Colonic mucosa (tissue), 4 donors: Measurements from ENCODE around the gene SLC25A38. TPM values are rescaled to one million over a fixed set of nuclear protein-coding genes. Genes with fewer than 3 reads are reported as not detected.
A peak's percentile ranks its signal among the peaks of the same experiment; 100 is the strongest.

Source experiments
- DNase-seq: peaks from one replicate; pipeline ENCODE4 v3.0.0-alpha.2; 2020
- H3K27ac ChIP-seq: fragments of 200-600 bp; one replicate; pipeline ENCODE4 v1.8.0; 2021
- H3K27me3 ChIP-seq: fragments of 200-600 bp; one replicate; pipeline ENCODE4 v1.8.0; 2021
- H3K36me3 ChIP-seq: fragments of 200-600 bp; one replicate; pipeline ENCODE4 v1.8.0; 2021
- H3K4me1 ChIP-seq: fragments of 200-600 bp; one replicate; pipeline ENCODE4 v1.8.0; 2021; ENCODE audit warnings: mild to moderate bottlenecking
- H3K4me3 ChIP-seq: fragments of 200-600 bp; one replicate; pipeline ENCODE4 v1.8.0; 2021
- H3K9ac ChIP-seq, 2 donors: one replicate each; pipeline ENCODE4 v1.7.0; 2013; ENCODE audit warnings: control low read depth in 2 of 2, low read depth in 2 of 2, low read length in 2 of 2
- H3K9me3 ChIP-seq: fragments of 200-600 bp; one replicate; pipeline ENCODE4 v1.8.0; 2021
- CTCF ChIP-seq: fragments of 200-600 bp; IDR thresholded peaks from one replicate; pipeline ENCODE4 v1.8.0; 2022; ENCODE audit warnings: antibody characterized with exemption, mild to moderate bottlenecking
- intact Hi-C: fragments of 100-400 bp; cut with DNase I; formaldehyde crosslinking; loops from one replicate; pipeline ENCODE4 v1.14.1; 2022
- total RNA-seq, 2 donors: library from RNA; stranded (reverse); fragmentation: NEBNext Ultra II Directional in 1 of 2; extraction: Animal tissue kit (Norgen Biotek cat#: 25700) in 1 of 2; gene quantifications; one replicate each; pipeline ENCODE4 v1.2.1, GENCODE V29; 2021
- donor health status: healthy.
- donor health status: DM: no; HTN: no; CAD: no.
- donor health status: DM: no; HTN: no; CAD: no.

The SLC25A38 gene
- total RNA-seq, 2 donors from 2014 or later = 41.7 to 45.5 TPM

- Histone ChIP-seq H3K27ac (no peak overlapping the region), H3K9me3 (no peaks in the 10 kb centered on the region), H3K27me3 (no peaks in the 10 kb centered on the region), H3K9ac (no peak overlapping the region), H3K36me3 (no peaks in the 10 kb centered on the region), H3K4me1 (peaks cover 5% of the 10 kb centered on the region), H3K4me3 (no peak overlapping the region)
- intact Hi-C loops = no loop called here
- no peak for DNase-seq
- no peak for TF ChIP-seq CTCF
Observed at GRCh38 chr3:39432342-39432741, 49.2 kb downstream of the SLC25A38 start.

DNA sequence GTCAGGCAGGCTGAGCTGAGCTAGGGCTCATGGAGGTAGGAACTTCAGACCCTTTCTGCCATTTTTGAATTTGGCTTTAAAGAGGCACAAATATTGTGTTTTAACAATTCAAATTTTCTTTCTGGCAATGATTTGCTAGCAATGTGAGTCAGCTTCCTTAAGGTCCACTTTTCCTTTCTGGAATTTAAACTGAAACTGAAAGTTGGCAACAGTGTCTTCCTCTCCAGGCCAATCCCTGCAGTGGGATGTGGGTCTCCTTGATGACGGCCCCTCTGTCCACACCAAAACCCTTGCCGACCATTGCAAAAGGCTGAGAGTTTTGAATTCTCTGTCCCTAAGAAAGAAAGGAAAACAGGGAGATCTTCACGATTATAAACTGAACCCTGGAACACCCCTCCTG is 50.5 kb downstream of the SLC25A38 start:
- no peak for DNase-seq
- intact Hi-C loops = no loop called here

DNA sequence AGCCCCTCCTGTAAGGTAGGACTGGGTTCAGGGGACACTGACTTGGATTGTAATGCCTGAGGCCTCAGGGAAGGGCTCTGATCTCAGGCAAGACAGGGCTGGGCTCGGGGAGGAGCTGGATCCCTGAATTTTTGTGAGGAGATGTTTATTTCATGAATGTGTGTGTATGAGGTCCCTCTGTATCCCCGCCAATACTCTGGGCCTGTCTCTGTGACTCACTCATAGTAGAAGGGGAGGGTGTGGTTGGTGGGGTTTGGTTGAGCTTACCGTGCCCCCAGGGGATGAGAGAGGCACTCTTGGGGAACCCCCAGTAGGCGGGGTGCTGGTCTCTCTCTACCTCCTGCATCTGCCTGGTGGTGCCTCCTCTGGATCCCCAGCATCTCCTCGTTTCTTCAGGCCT is 51.4 kb downstream of the SLC25A38 start:
- Histone ChIP-seq H3K27ac (no peak overlapping the region), H3K9me3 (no peaks in the 10 kb centered on the region), H3K4me1 (peaks cover 5% of the 10 kb centered on the region), H3K27me3 (no peaks in the 10 kb centered on the region), H3K36me3 (no peaks in the 10 kb centered on the region), H3K9ac (no peak overlapping the region), H3K4me3 (no peak overlapping the region)
- no peak for TF ChIP-seq CTCF
- DNase-seq = no peak
- intact Hi-C loops = no loop called here

More for the DNA sequence above, 50.5 kb downstream of the SLC25A38 start:
- H3K27me3 ChIP-seq = no peaks in the 10 kb centered on the region
- H3K4me1 ChIP-seq = peaks cover 5% of the 10 kb centered on the region
- no peak for TF ChIP-seq CTCF
- no peaks in the 10 kb centered on the region for H3K9me3 ChIP-seq
- no peak overlapping the region for H3K4me3 ChIP-seq
- H3K9ac ChIP-seq = no peak overlapping the region
- no peaks in the 10 kb centered on the region for H3K36me3 ChIP-seq
- H3K27ac ChIP-seq = peak overlapping the region; percentile 17

DNA sequence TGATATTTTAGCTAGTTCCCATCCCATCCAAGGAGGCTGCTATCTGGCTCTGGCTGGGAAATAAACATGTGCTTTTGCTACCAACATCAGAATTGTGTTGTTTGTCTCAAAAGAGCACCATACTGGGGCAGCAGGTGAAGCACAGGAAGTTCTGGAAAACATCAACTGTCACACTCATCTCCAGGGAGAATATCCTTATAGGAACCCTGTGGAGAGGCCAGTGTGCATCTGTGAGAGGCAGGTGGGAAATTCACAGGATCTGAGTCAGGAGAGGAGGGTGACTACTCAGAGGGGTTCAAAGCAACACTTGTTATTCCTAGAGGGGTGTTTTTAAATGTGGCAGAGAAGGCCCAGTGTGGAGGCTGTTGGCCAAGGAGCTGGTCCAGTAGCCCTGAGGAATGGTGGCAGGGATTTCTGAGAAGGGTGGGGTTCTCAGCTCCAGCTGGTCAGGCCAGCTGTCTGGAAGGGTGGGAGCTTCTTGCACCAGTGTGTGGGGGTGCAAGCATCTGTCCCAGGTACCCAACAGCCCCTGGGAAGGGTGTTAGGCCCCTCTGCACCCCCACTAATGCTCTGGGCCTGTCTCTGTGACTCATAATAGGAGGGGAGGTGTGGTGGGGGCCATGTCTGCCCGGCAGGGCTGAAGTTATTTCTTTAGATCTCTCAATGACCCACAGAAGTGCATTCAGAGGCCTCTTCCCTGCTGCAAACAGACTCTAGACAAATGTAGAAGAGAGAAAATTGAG is 52.0 kb downstream of the SLC25A38 start:
- no peak overlapping the region for H3K4me3 ChIP-seq
- peaks cover 5% of the 10 kb centered on the region for H3K4me1 ChIP-seq
- TF ChIP-seq CTCF = no peak
- no peaks in the 10 kb centered on the region for H3K27me3 ChIP-seq
- H3K9me3 ChIP-seq = no peaks in the 10 kb centered on the region
- intact Hi-C loops = no loop called here
- no peak overlapping the region for H3K27ac ChIP-seq
- H3K36me3 ChIP-seq = no peaks in the 10 kb centered on the region
- H3K9ac ChIP-seq = no peak overlapping the region
- DNase-seq = no peak

DNA sequence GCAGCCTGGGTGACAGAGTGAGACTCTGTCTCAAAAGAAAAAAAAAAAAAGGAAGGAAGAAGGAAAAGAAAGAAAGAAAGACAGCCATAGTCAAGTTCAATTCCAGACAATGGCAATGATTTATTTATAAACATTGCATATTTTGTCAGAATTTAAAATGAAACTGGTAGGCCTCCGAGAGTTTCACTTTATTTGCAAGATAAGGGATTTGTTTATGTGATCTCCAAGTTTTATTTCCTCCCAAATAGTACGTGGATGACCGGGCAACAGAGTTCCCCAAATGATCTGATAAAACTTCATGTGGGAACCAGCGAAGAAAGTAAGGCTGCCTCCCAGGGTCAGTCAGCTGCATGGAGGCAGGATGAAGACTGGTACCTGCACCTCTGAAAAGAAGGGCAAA is 55.7 kb downstream of the SLC25A38 start:
- Histone ChIP-seq H3K4me1 (no peaks in the 10 kb centered on the region), H3K27me3 (no peaks in the 10 kb centered on the region), H3K36me3 (no peaks in the 10 kb centered on the region), H3K9me3 (no peaks in the 10 kb centered on the region), H3K4me3 (no peak overlapping the region), H3K9ac (no peak overlapping the region), H3K27ac (no peak overlapping the region)
- intact Hi-C loops = no loop called here
- TF ChIP-seq CTCF = no peak
- no peak for DNase-seq
